ENCODE results near the gene PAX3. TPM values are rescaled to one million over a fixed set of nuclear protein-coding genes. Genes with fewer than 3 reads are reported as not detected.

Gene PAX3
- total RNA-seq, 2 experiments from 2014 or later = not detected

GRCh38 chr2:222213049-222213448 is 85.7 kb downstream of the PAX3 start:
- DNase-seq (no peak), ATAC-seq (no peak)
- H3K36me3 Mint-ChIP-seq (ENCODE audit: low read depth) = no peaks in the 10 kb centered on the region
- CTCF ChIA-PET = no interaction called here
- H3K4me1 Mint-ChIP-seq (ENCODE audit: low read depth) = no peaks in the 10 kb centered on the region
- H3K9me3 Mint-ChIP-seq (ENCODE audit: insufficient read depth) = no peaks in the 10 kb centered on the region
- H3K27ac Mint-ChIP-seq = no peak overlapping the region
- H3K27me3 Mint-ChIP-seq (ENCODE audit: low read depth) = no peaks in the 10 kb centered on the region
- POLR2A ChIA-PET = no interaction called here
- no peak overlapping the region for H3K4me3 Mint-ChIP-seq

GRCh38 chr2:222212571-222212970 is 86.2 kb downstream of the PAX3 start:
- Mint-ChIP-seq H3K36me3 (ENCODE audit: low read depth) (no peaks in the 10 kb centered on the region), H3K4me3 (no peak overlapping the region), H3K27me3 (ENCODE audit: low read depth) (no peaks in the 10 kb centered on the region), H3K4me1 (ENCODE audit: low read depth) (no peaks in the 10 kb centered on the region), H3K27ac (no peak overlapping the region), H3K9me3 (ENCODE audit: insufficient read depth) (no peaks in the 10 kb centered on the region)
- no peak for DNase-seq
- ATAC-seq = no peak
- CTCF ChIA-PET = no interaction called here
- POLR2A ChIA-PET = no interaction called here

GRCh38 chr2:222208010-222208690 is 90.6 kb downstream of the PAX3 start:
- ChIA-PET CTCF (no interaction called here), POLR2A (no interaction called here)
- DNase-seq = no peak
- H3K36me3 Mint-ChIP-seq (ENCODE audit: low read depth) = no peaks in the 10 kb centered on the region
- no peak overlapping the region for H3K4me3 Mint-ChIP-seq
- no peaks in the 10 kb centered on the region for H3K27me3 Mint-ChIP-seq (ENCODE audit: low read depth)
- no peaks in the 10 kb centered on the region for H3K4me1 Mint-ChIP-seq (ENCODE audit: low read depth)
- no peaks in the 10 kb centered on the region for H3K9me3 Mint-ChIP-seq (ENCODE audit: insufficient read depth)
- ATAC-seq = no peak
- no peak overlapping the region for H3K27ac Mint-ChIP-seq

DNA sequence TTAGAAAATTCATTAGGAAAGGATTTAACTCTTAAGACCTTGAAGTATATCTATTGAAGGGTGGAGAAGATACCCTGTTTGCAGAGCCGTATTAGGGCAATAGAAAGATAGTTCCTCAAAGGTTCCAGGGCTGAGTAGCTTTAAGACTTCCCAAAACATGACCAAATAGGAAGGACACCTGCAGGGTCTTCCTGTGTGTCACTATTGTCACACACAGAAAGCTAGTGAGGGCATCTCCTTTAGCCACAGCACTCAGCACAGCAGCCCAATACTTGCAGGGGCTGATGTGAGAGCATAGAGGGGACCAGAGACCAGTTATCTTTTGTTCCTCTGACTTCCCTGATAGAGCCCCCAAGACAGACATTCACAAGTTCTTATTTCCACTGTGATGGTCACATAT is 93.7 kb downstream of the PAX3 start:
- Mint-ChIP-seq H3K4me1 (ENCODE audit: low read depth) (no peaks in the 10 kb centered on the region), H3K27ac (no peak overlapping the region), H3K4me3 (no peak overlapping the region), H3K9me3 (ENCODE audit: insufficient read depth) (no peaks in the 10 kb centered on the region), H3K27me3 (ENCODE audit: low read depth) (no peaks in the 10 kb centered on the region), H3K36me3 (ENCODE audit: low read depth) (no peaks in the 10 kb centered on the region)
- ATAC-seq (no peak), DNase-seq (no peak)
- POLR2A ChIA-PET = no interaction called here
- CTCF ChIA-PET = no interaction called here

DNA sequence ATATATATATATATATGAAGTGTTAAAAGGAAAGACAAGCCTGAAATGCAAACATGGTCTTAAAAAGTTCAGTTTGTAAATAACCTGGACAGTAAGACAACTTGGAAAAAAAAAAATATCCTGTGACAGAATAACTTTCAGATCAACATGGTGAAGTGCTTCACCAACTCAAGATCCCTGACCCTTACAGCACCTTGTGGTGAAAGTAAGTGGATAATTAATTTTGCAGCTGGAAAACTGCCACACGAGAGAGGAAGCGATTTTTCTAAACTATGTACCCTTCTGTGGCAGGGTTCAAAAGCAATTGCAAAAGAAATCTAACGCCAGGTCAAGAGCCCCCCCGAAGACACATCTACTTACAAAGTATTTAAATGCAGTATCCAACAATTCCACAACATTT is 95.8 kb downstream of the PAX3 start:
- ChIA-PET POLR2A (no interaction called here), CTCF (no interaction called here)
- no peak overlapping the region for H3K27ac Mint-ChIP-seq
- H3K36me3 Mint-ChIP-seq (ENCODE audit: low read depth) = no peaks in the 10 kb centered on the region
- H3K4me3 Mint-ChIP-seq = no peak overlapping the region
- no peaks in the 10 kb centered on the region for H3K27me3 Mint-ChIP-seq (ENCODE audit: low read depth)
- H3K9me3 Mint-ChIP-seq (ENCODE audit: insufficient read depth) = no peaks in the 10 kb centered on the region
- DNase-seq (no peak), ATAC-seq (no peak)
- no peaks in the 10 kb centered on the region for H3K4me1 Mint-ChIP-seq (ENCODE audit: low read depth)

- H3K36me3 Mint-ChIP-seq (ENCODE audit: low read depth) = no peaks in the 10 kb centered on the region
- ChIA-PET POLR2A (no interaction called here), CTCF (no interaction called here)
- no peak overlapping the region for H3K27ac Mint-ChIP-seq
- no peak overlapping the region for H3K4me3 Mint-ChIP-seq
- no peaks in the 10 kb centered on the region for H3K9me3 Mint-ChIP-seq (ENCODE audit: insufficient read depth)
- DNase-seq (no peak), ATAC-seq (no peak)
- H3K4me1 Mint-ChIP-seq (ENCODE audit: low read depth) = no peaks in the 10 kb centered on the region
- H3K27me3 Mint-ChIP-seq (ENCODE audit: low read depth) = no peaks in the 10 kb centered on the region
Measured at GRCh38 chr2:222196159-222196558, 102.6 kb downstream of the PAX3 start.

DNA sequence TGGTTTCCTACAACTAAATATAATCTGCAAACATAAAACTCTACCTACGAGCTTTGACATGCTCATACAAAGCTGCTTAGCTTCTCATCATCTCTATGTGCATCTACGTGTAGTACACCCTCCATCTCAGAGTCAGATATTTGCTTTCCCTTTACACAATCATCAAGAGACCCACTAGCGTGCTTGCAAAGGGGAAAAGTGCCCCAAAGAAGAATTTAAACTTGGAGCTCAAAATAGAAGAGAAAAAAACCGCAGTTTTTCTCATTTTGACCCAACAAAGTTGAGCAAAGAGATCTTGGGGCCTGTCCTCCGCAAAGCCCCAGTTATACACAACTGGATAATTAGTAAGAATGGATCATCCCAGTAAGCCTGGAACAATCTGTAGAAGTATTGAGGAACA is 104.1 kb downstream of the PAX3 start:
- DNase-seq = no peak
- Mint-ChIP-seq H3K9me3 (ENCODE audit: insufficient read depth) (no peaks in the 10 kb centered on the region), H3K27me3 (ENCODE audit: low read depth) (no peaks in the 10 kb centered on the region), H3K36me3 (ENCODE audit: low read depth) (no peaks in the 10 kb centered on the region), H3K4me3 (no peak overlapping the region), H3K4me1 (ENCODE audit: low read depth) (no peaks in the 10 kb centered on the region), H3K27ac (no peak overlapping the region)
- ATAC-seq = no peak
- POLR2A ChIA-PET = interaction anchor here (0.5 kb wide), 1 partner anchor 10 kb away, joined by 3 read pairs; no protein-coding TSS in a partner anchor
- CTCF ChIA-PET = no interaction called here

- ChIA-PET CTCF (no interaction called here), POLR2A (no interaction called here)
- DNase-seq (no peak), ATAC-seq (no peak)
- no peaks in the 10 kb centered on the region for H3K27me3 Mint-ChIP-seq (ENCODE audit: low read depth)
- H3K36me3 Mint-ChIP-seq (ENCODE audit: low read depth) = no peaks in the 10 kb centered on the region
- H3K4me3 Mint-ChIP-seq = no peak overlapping the region
- no peaks in the 10 kb centered on the region for H3K9me3 Mint-ChIP-seq (ENCODE audit: insufficient read depth)
- H3K27ac Mint-ChIP-seq = no peak overlapping the region
- no peaks in the 10 kb centered on the region for H3K4me1 Mint-ChIP-seq (ENCODE audit: low read depth)
Measured at GRCh38 chr2:222193328-222193983, 105.3 kb downstream of the PAX3 start.

DNA sequence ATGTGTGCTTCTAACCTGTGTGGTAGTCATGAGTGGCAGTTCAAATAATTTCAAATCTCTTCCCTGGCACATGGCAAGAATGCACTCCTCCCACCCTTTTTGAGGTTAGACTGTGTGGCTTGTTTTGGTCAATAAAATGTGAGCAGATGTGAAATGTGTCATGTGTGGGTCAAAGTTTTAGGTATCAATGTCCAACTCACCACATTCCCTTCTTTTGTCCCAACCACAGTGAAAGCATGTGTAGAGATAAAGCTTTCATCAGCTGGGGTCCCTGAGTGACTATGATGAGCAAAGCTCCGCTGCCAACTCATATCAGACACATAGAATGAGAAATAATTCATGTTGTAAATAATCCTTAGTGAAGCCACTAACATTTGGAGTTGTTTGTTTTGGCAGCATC is 118.2 kb downstream of the PAX3 start:
- H3K4me3 Mint-ChIP-seq = no peak overlapping the region
- ChIA-PET POLR2A (no interaction called here), CTCF (no interaction called here)
- H3K27ac Mint-ChIP-seq = no peak overlapping the region
- ATAC-seq (no peak), DNase-seq (no peak)
- H3K4me1 Mint-ChIP-seq (ENCODE audit: low read depth) = no peaks in the 10 kb centered on the region
- H3K9me3 Mint-ChIP-seq (ENCODE audit: insufficient read depth) = no peaks in the 10 kb centered on the region
- H3K27me3 Mint-ChIP-seq (ENCODE audit: low read depth) = no peaks in the 10 kb centered on the region
- H3K36me3 Mint-ChIP-seq (ENCODE audit: low read depth) = no peaks in the 10 kb centered on the region

GRCh38 chr2:222179592-222179991 is 119.2 kb downstream of the PAX3 start:
- no peak for DNase-seq
- H3K27ac Mint-ChIP-seq = no peak overlapping the region
- H3K9me3 Mint-ChIP-seq (ENCODE audit: insufficient read depth) = no peaks in the 10 kb centered on the region
- POLR2A ChIA-PET = no interaction called here
- no peaks in the 10 kb centered on the region for H3K27me3 Mint-ChIP-seq (ENCODE audit: low read depth)
- no peak for ATAC-seq
- H3K36me3 Mint-ChIP-seq (ENCODE audit: low read depth) = no peaks in the 10 kb centered on the region
- no peaks in the 10 kb centered on the region for H3K4me1 Mint-ChIP-seq (ENCODE audit: low read depth)
- H3K4me3 Mint-ChIP-seq = no peak overlapping the region
- CTCF ChIA-PET = no interaction called here

GRCh38 chr2:222178450-222178849 is 120.3 kb downstream of the PAX3 start:
- Mint-ChIP-seq H3K27ac (no peak overlapping the region), H3K27me3 (ENCODE audit: low read depth) (no peaks in the 10 kb centered on the region), H3K9me3 (ENCODE audit: insufficient read depth) (no peaks in the 10 kb centered on the region), H3K4me1 (ENCODE audit: low read depth) (no peaks in the 10 kb centered on the region), H3K36me3 (ENCODE audit: low read depth) (no peaks in the 10 kb centered on the region), H3K4me3 (no peak overlapping the region)
- POLR2A ChIA-PET = no interaction called here
- ATAC-seq = no peak
- no peak for DNase-seq
- CTCF ChIA-PET = no interaction called here

DNA sequence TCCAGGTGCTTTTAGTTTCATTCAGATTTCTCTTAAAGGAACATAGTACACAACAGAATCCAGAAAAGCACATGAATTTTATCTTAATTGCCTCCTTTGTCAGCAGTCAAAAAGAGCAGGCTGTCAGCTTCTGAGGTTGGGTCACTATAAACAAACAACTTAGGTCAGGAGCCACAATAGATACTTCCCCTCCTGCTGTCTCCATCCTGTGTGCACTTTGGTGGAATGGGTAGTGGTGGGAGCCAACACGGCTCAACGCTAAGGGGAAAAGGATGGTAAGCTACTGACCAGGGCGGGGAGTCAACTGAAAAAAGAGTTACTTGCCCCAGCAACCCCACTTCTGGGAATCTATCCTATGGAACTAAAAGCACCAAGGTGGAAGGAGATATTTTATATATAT is 121.9 kb downstream of the PAX3 start:
- no peak for ATAC-seq
- Mint-ChIP-seq H3K27ac (no peak overlapping the region), H3K4me3 (no peak overlapping the region), H3K27me3 (ENCODE audit: low read depth) (no peaks in the 10 kb centered on the region), H3K4me1 (ENCODE audit: low read depth) (no peaks in the 10 kb centered on the region), H3K36me3 (ENCODE audit: low read depth) (no peaks in the 10 kb centered on the region), H3K9me3 (ENCODE audit: insufficient read depth) (no peaks in the 10 kb centered on the region)
- CTCF ChIA-PET = no interaction called here
- POLR2A ChIA-PET = no interaction called here
- no peak for DNase-seq

- H3K9me3 Mint-ChIP-seq (ENCODE audit: insufficient read depth) = no peaks in the 10 kb centered on the region
- POLR2A ChIA-PET = no interaction called here
- ATAC-seq = no peak
- no peak overlapping the region for H3K27ac Mint-ChIP-seq
- H3K36me3 Mint-ChIP-seq (ENCODE audit: low read depth) = no peaks in the 10 kb centered on the region
- CTCF ChIA-PET = no interaction called here
- H3K4me3 Mint-ChIP-seq = no peak overlapping the region
- H3K27me3 Mint-ChIP-seq (ENCODE audit: low read depth) = no peaks in the 10 kb centered on the region
- H3K4me1 Mint-ChIP-seq (ENCODE audit: low read depth) = no peaks in the 10 kb centered on the region
- no peak for DNase-seq
Measured at GRCh38 chr2:222174450-222174849, 124.3 kb downstream of the PAX3 start.
